OCI-LY1 (cell line): ENCODE data around the gene SKAP2.

Experiments
- H2AFZ ChIP-seq: fragments of 200-600 bp; sonication (generic), shearing (Covaris generic); 2 replicates; pipeline ENCODE4 v1.6.0; 2014; ENCODE audit warnings: antibody characterized with exemption, mild to moderate bottlenecking, low read length
- H3F3A ChIP-seq: fragments of 200-600 bp; sonication (generic), shearing (Covaris generic); 2 replicates; pipeline ENCODE4 v1.6.0; 2014; ENCODE audit warnings: mild to moderate bottlenecking, antibody characterized with exemption, low read length, moderate library complexity; ENCODE audit not compliant: insufficient read depth
- H3K27ac ChIP-seq: fragments of 200-600 bp; sonication (generic); 2 replicates; pipeline ENCODE4 v1.5.1; 2014; ENCODE audit warnings: low read length, mixed run types, mild to moderate bottlenecking, low read depth; ENCODE audit not compliant: poor library complexity, severe bottlenecking
- H3K27me3 ChIP-seq: fragments of 200-600 bp; sonication (generic); 2 replicates; pipeline ENCODE4 v1.6.0; 2014; ENCODE audit warnings: antibody characterized with exemption, mild to moderate bottlenecking, low read length, moderate library complexity; ENCODE audit not compliant: insufficient read depth
- H3K36me3 ChIP-seq: fragments of 200-600 bp; sonication (generic); 2 replicates; pipeline ENCODE4 v1.6.1; 2014; ENCODE audit warnings: mild to moderate bottlenecking, antibody characterized with exemption, low read length, moderate library complexity, mixed read lengths; ENCODE audit not compliant: insufficient read depth
- H3K4me1 ChIP-seq: fragments of 200-600 bp; sonication (generic); 2 replicates; pipeline ENCODE4 v1.5.1; 2014; ENCODE audit warnings: mild to moderate bottlenecking, low read length, moderate library complexity; ENCODE audit not compliant: insufficient read depth, severe bottlenecking
- H3K4me2 ChIP-seq: fragments of 200-600 bp; sonication (generic), shearing (Covaris generic); 2 replicates; pipeline ENCODE4 v1.6.1; 2014; ENCODE audit warnings: low read length
- H3K4me3 ChIP-seq: fragments of 200-600 bp; sonication (generic); 2 replicates; pipeline ENCODE4 v1.5.1; 2014; ENCODE audit warnings: low read length, low read depth, mild to moderate bottlenecking, mixed read lengths; ENCODE audit not compliant: poor library complexity, severe bottlenecking
- H3K79me2 ChIP-seq: fragments of 200-600 bp; shearing (Covaris generic); 2 replicates; pipeline ENCODE4 v1.6.1; 2016; ENCODE audit warnings: mixed run types, low read length, mixed read lengths; ENCODE audit not compliant: insufficient read depth
- H3K9ac ChIP-seq: fragments of 200-600 bp; sonication (generic), shearing (Covaris generic); 2 replicates; pipeline ENCODE4 v1.6.1; 2014; ENCODE audit warnings: mild to moderate bottlenecking, low read length, mixed read lengths
- H3K9me2 ChIP-seq: fragments of 200-600 bp; sonication (generic), shearing (Covaris generic); 2 replicates; pipeline ENCODE4 v1.6.1; 2014; ENCODE audit warnings: low read depth, mild to moderate bottlenecking, low read length, mixed read lengths
- H3K9me3 ChIP-seq: fragments of 200-600 bp; shearing (Covaris generic); 2 replicates; pipeline ENCODE4 v1.6.1; 2014; ENCODE audit warnings: low read length, mixed read lengths
- H4K20me1 ChIP-seq: fragments of 200-600 bp; sonication (generic), shearing (Covaris generic); 2 replicates; pipeline ENCODE4 v1.6.0; 2016; ENCODE audit warnings: mild to moderate bottlenecking, low read length; ENCODE audit not compliant: insufficient read depth
- EZH2 ChIP-seq: fragments of 200-600 bp; sonication (generic), shearing (Covaris generic); IDR thresholded peaks from 2 replicates; pipeline ENCODE4 v1.8.0; 2017; ENCODE audit warnings: borderline replicate concordance, mixed run types, mild to moderate bottlenecking, antibody characterized with exemption, low read length, moderate library complexity, mixed read lengths
- TF ChIP-seq, protein P1 (sequence below): fragments of 200-600 bp; sonication (generic), shearing (Covaris generic); IDR thresholded peaks from 2 replicates; pipeline ENCODE4 v1.5.1; 2017; ENCODE audit warnings: mild to moderate bottlenecking, antibody characterized with exemption, low read length, moderate library complexity, mixed read lengths

The SKAP2 gene

DNA sequence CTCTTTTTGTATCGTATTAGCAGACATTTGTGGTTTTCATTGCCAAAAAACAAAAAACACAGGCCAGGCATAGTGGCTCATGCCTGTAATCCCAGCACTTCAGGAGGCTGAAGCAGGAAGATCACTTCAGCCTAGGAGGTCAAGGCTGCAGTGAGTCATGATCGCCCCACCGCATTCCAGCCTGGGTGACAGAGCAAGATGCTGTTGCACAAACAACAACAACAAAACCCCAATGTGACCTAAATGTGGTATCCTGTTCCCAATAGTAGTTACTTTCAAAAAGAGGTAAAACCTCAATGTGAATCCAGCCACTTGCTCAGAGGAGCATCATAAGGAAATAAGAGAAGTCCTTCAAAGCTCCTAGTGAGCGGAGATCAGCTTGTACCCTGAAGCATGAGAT is 45.8 kb upstream of the SKAP2 start:
- Histone ChIP-seq H2AFZ (no peak overlapping the region), H3K79me2 (no peaks in the 10 kb centered on the region), H3K4me1 (no peaks in the 10 kb centered on the region)

DNA sequence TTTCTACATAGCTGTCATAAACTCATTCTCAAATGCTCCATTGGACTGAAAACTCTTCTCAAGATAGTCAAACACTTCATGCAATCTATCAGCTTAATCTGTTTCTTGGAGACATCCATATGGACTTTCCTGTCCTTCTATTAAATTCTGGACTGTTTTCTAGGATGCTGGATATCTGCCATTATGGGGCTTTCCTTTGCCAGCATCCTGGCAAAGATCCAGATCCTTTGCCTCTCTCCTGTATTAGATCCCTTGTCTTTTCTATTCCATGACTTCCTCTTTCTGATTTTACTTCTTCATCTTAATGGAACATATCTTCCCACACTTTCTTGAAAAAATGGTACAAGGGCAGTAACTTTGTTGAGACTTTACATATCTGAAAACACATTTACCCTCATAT is 35.9 kb upstream of the SKAP2 start:
- H3K27me3 ChIP-seq: no peaks in the 10 kb centered on the region
- H3K4me2 ChIP-seq: no peak overlapping the region
- H3K27ac ChIP-seq: no peak overlapping the region
- H3K4me1 ChIP-seq: no peaks in the 10 kb centered on the region
- no peaks in the 10 kb centered on the region for H3K79me2 ChIP-seq
- no peaks in the 10 kb centered on the region for H3K36me3 ChIP-seq
- no peak overlapping the region for H3K4me3 ChIP-seq
- no peaks in the 10 kb centered on the region for H3K9me3 ChIP-seq
- H3K9me2 ChIP-seq: no peaks in the 10 kb centered on the region
- no peak overlapping the region for H3K9ac ChIP-seq
- H2AFZ ChIP-seq: no peak overlapping the region
- TF ChIP-seq, protein P1, sequence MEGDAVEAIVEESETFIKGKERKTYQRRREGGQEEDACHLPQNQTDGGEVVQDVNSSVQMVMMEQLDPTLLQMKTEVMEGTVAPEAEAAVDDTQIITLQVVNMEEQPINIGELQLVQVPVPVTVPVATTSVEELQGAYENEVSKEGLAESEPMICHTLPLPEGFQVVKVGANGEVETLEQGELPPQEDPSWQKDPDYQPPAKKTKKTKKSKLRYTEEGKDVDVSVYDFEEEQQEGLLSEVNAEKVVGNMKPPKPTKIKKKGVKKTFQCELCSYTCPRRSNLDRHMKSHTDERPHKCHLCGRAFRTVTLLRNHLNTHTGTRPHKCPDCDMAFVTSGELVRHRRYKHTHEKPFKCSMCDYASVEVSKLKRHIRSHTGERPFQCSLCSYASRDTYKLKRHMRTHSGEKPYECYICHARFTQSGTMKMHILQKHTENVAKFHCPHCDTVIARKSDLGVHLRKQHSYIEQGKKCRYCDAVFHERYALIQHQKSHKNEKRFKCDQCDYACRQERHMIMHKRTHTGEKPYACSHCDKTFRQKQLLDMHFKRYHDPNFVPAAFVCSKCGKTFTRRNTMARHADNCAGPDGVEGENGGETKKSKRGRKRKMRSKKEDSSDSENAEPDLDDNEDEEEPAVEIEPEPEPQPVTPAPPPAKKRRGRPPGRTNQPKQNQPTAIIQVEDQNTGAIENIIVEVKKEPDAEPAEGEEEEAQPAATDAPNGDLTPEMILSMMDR: no peak
- TF ChIP-seq EZH2: no peak
- H4K20me1 ChIP-seq: no peaks in the 10 kb centered on the region
- no peaks in the 10 kb centered on the region for H3F3A ChIP-seq

More for the DNA sequence above, 45.8 kb upstream of the SKAP2 start:
- H3K4me2 ChIP-seq: no peak overlapping the region
- H4K20me1 ChIP-seq: no peaks in the 10 kb centered on the region
- H3K27ac ChIP-seq: no peak overlapping the region
- H3K9ac ChIP-seq: no peak overlapping the region
- H3K36me3 ChIP-seq: no peaks in the 10 kb centered on the region
- H3K9me3 ChIP-seq: no peaks in the 10 kb centered on the region
- no peaks in the 10 kb centered on the region for H3F3A ChIP-seq
- H3K9me2 ChIP-seq: no peaks in the 10 kb centered on the region
- TF ChIP-seq EZH2: no peak
- TF ChIP-seq, protein P1: no peak
- no peaks in the 10 kb centered on the region for H3K27me3 ChIP-seq
- no peak overlapping the region for H3K4me3 ChIP-seq

DNA sequence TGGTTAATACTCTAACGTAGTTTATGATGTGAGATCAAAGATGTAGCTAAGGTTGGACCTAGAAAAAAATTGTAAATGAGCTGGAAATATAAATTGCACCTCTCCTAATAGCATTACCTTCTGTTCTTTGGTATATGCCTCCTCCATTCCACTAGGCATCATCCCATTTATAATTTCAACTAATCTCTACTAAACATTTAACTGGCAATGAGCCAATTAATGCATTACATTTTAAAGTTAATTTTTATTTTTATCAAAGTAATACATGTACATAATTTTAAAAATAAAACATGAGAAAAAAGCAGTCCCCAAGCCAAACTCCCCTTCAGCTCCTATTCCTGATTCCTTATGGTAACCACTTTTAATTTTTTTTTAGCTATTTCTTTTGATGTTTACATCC is 35.1 kb upstream of the SKAP2 start:
- H3K27me3 ChIP-seq: no peaks in the 10 kb centered on the region
- no peaks in the 10 kb centered on the region for H3K9me3 ChIP-seq
- no peaks in the 10 kb centered on the region for H3K9me2 ChIP-seq
- no peak overlapping the region for H3K4me3 ChIP-seq
- TF ChIP-seq EZH2: no peak
- TF ChIP-seq, protein P1: no peak
- no peaks in the 10 kb centered on the region for H3K4me1 ChIP-seq
- no peaks in the 10 kb centered on the region for H3F3A ChIP-seq
- H4K20me1 ChIP-seq: no peaks in the 10 kb centered on the region
- no peaks in the 10 kb centered on the region for H3K36me3 ChIP-seq
- H3K4me2 ChIP-seq: no peak overlapping the region
- H3K79me2 ChIP-seq: no peaks in the 10 kb centered on the region
- no peak overlapping the region for H3K27ac ChIP-seq
- no peak overlapping the region for H2AFZ ChIP-seq
- H3K9ac ChIP-seq: no peak overlapping the region
